Measurements from ENCODE around the gene DELE1. TPM values are rescaled to one million over a fixed set of nuclear protein-coding genes. Genes with fewer than 3 reads are reported as not detected.
"Not testable (repeated sequence)": the region's sequence is repeated elsewhere in the genome, so short reads cannot be mapped to it uniquely, and the experiment has no call there.

The DELE1 gene
- total RNA-seq, 2 donors from 2014 or later: 77.8 to 99.1 TPM

DNA sequence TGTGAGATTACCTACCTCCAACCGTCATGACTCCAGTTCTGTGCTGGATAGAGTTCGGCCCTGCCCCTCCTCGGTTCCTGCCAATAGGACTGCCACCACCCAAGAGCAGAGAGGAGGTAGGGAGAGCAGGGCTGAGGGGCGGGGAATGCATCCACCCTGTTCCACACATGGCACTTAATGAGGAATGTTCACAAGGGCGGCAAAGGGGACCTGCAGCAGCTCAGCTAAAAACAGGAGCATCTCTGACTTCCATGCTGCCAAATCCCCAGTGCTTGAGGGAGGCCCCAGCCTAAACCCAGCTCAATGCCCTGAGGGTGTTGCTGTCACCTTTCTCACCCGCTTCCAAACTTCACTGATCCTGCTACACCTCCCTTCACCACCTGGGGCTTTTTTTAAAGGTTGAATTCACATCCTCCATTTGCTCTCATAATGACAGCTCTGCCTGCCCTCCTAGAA lies 7.8 kb upstream of the DELE1 start:
- DNase-seq (peak; percentile 32 to 42), ATAC-seq (peak; percentile 48)
- intact Hi-C loops (cut with DNase I, micrococcal nuclease): no loop called here

- intact Hi-C loops (cut with DNase I, micrococcal nuclease): no loop called here
- no peak for DNase-seq
- no peak for ATAC-seq
Measured at GRCh38 chr5:141916522-141916921, 7.1 kb upstream of the DELE1 start.

- intact Hi-C loops (cut with DNase I, micrococcal nuclease): no loop called here
- DNase-seq (no peak), ATAC-seq (peak; percentile 70)
Measured at GRCh38 chr5:141917760-141918159, 5.9 kb upstream of the DELE1 start.

GRCh38 chr5:141919218-141920119 lies 4.2 kb upstream of the DELE1 start:
- DNase-seq (peak; percentile 31 to 51), ATAC-seq (peak; percentile 51)
- intact Hi-C loops (cut with DNase I, micrococcal nuclease): no loop called here

DNA sequence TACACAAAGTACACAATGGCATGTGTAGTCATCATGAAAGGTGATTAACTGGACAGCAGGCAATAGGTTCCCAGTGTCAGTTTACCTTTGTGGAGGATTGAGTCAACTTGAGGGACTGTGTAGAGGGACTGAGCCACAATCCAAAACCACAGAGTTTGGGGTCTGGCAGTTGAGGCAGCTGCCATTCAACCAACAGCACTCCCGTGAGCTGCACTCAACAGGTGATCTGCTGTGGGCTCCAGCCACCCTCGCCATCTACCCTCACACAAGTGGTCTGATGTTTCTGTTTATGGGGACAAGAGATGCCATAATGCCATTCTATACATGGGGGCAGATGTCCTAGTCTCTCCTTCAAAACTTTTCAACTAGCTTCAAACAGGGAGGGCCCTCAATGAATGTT lies 2.9 kb upstream of the DELE1 start:
- DNase-seq: no peak
- ATAC-seq: no peak
- intact Hi-C loops (cut with DNase I, micrococcal nuclease): no loop called here

GRCh38 chr5:141922827-141923447 lies 734 bp upstream of the DELE1 start:
- intact Hi-C loops (cut with DNase I, micrococcal nuclease); DNase-seq: not testable (repeated sequence)
- ATAC-seq: peak; percentile 9

- DNase-seq: no peak
- intact Hi-C loops (cut with DNase I, micrococcal nuclease): no loop called here
- no peak for ATAC-seq
Measured at GRCh38 chr5:141926434-141926833, 2.8 kb downstream of the DELE1 start.

DNA sequence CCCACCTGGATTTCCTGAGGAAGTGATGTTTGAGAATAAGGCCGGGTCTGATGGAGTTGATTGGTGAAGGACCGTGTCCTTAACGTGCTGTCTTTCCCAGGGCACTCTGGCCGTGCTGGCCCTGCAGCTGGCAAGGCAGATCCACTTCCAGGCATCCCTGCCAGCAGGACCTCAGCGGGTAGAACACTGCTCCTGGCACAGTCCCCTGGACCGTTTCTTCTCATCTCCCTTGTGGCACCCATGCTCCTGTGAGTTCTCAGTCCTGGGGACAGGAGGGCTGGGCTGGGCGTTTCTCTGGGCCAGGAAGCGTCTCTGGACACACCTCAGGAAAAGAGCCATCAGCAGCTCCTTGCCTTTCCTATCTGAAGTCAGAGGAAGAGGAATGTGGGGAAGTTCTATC lies 4.4 kb downstream of the DELE1 start:
- intact Hi-C loops (cut with DNase I, micrococcal nuclease): no loop called here
- DNase-seq (no peak), ATAC-seq (no peak)

DNA sequence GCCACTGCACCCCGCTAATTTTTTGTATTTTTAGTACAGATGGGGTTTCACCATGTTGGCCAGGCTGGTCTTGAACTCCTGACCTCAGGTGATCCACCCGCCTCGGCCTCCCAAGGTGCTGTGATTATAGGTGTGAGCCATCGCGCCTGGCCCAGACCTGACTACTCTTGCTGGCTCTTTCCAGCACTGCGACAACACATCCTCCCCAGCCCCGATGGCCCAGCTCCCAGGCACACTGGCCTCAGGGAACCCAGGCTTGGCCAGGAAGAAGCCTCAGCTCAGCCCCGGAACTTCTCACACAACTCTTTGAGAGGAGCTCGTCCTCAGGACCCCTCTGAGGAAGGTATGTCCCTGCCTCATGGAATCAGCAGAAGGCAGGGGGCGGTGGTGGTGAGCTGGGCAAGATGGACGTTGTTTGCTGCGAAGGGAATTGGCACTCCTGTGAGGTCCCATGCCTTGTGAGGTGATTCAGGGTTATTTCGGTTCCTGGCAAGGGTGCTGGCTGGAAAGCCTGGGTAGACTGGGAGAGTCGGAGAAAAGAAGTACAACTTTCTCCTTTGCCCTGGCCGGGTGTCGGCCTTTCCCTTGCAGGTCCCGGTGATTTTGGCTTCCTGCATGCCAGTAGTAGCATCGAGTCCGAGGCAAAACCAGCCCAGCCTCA lies 5.9 kb downstream of the DELE1 start:
- intact Hi-C loops (cut with DNase I, micrococcal nuclease): no loop called here
- DNase-seq: no peak
- no peak for ATAC-seq

GRCh38 chr5:141931694-141932093 lies 8.0 kb downstream of the DELE1 start:
- DNase-seq (no peak), ATAC-seq (no peak)
- intact Hi-C loops (cut with DNase I, micrococcal nuclease): no loop called here

DNA sequence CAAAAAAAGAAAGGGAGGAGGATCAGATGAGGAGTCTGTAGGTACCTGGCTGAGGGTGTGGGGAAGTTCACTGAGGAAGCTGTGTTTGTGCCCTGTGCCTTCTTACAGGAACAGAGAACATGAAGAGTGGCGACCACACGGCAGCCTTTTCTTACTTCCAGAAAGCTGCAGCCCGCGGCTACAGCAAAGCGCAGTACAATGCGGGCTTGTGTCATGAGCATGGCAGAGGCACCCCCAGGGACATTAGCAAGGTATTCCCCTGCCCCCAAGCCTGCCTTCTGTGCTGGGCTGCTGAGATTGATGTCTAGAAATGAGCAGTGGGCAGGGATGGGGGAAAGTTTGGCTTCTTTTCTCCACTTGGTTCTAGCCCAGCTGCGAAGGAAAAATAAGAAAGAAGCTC lies 9.5 kb downstream of the DELE1 start:
- intact Hi-C loops (cut with DNase I, micrococcal nuclease): no loop called here
- ATAC-seq (no peak), DNase-seq (no peak)

DNA sequence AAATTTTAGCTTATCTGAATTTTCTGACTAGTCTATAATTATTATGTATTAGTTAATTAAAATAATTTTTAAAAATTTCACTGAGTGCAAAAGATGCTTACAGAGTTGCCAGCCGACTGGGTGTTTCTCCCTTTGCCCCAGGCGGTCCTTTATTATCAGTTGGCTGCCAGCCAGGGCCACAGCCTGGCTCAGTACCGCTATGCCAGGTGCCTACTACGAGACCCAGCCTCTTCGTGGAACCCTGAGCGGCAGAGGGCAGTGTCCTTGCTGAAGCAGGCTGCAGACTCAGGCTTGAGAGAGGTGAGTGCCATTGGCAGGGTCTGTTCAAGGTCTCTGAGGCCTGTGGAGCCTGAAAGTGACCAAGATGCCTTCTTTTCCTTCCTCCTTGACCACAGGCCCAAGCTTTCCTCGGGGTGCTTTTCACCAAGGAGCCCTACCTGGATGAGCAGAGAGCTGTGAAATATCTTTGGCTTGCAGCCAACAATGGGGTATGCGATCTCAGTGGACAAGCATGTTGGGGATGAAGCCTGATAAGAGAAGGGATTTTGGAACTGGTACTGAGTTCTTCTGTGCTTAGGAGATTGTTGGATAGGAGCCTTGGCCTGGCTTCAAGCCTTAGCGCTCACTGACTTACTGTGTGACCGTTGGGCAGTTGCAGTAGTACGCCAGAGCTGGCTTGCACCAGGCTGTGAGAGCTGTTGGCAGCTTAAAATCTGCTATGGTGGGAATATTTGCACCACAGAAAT lies 10.6 kb downstream of the DELE1 start:
- DNase-seq (peak in 1 of 2 donors; percentile 66), ATAC-seq (peak; percentile 84)
- intact Hi-C loops (cut with DNase I, micrococcal nuclease): no loop called here

DNA sequence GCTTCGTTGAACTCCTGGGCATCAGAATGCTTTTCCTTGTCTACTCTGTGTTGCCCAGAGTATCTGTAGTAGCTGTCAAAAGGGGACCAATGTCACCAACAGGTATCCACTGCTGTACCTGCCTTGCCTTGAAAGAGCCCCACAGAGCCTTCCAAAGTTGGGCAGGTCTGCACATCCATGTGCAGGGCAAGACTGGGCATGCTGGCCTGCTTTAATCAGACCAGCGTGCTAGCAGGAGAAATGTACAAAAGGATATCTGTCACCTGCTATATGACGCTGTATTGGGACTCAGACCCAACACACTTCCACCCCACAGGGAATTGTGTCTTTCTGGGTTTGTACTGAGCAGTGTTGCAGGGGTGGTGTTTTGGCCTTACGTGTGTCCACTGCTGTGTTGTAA lies 11.9 kb downstream of the DELE1 start:
- ATAC-seq (no peak), DNase-seq (no peak)

DNA sequence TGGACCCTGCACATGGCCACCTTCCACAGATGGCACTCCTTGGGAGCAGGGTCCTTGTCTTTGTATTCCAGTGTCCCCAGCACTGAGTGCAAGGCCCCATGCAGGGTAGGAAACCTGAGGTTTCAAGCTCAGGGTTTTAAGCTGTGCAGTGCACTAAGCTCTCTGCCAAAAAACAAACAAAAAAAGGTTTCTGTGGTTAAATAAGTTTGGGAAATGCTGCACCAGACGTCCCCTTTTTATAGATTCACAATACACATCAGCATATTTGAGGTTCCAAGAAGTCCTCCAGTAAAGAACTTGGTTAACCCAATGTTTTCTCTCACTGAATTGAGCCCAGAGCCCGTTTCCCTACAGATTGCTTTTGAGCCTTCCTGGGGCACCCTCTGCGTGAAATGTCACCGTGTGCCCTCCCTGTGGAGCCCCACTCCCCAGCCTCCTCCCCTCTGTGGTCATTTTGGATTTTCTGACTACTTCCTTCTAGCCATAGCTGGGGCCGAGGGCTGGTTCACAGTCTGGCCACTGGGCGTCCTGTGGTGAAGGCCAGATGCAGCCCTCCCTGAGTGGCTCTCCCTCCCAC lies 17.1 kb downstream of the DELE1 start:
- intact Hi-C loops (cut with DNase I, micrococcal nuclease): no loop called here
- DNase-seq (no peak), ATAC-seq (peak; percentile 37)

More for the DNA sequence above, 11.9 kb downstream of the DELE1 start:
- intact Hi-C loops (cut with DNase I, micrococcal nuclease): no loop called here

- intact Hi-C loops (cut with DNase I, micrococcal nuclease): no loop called here
- DNase-seq (no peak), ATAC-seq (no peak)
Measured at GRCh38 chr5:141941307-141941706, 17.6 kb downstream of the DELE1 start.

DNA sequence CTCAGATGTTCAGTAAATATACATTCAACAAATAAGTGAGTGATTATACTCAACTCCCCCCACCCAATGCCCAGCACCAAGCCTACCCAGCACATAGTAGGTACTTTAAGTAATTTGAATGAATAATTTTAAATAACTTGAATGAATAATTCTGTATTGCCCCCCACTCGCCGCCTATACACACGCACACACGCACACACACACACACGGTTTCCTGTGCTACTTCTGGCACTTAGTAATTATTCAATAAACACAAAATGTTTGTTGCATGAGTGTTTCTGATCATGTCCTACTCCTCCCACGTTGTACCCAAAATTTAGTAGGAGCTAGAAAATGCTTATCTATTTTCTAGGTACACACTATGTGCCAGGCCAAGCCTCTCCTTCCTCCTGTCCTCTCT lies 18.1 kb downstream of the DELE1 start:
- intact Hi-C loops (cut with DNase I, micrococcal nuclease): no loop called here
- ATAC-seq (no peak), DNase-seq (no peak)

DNA sequence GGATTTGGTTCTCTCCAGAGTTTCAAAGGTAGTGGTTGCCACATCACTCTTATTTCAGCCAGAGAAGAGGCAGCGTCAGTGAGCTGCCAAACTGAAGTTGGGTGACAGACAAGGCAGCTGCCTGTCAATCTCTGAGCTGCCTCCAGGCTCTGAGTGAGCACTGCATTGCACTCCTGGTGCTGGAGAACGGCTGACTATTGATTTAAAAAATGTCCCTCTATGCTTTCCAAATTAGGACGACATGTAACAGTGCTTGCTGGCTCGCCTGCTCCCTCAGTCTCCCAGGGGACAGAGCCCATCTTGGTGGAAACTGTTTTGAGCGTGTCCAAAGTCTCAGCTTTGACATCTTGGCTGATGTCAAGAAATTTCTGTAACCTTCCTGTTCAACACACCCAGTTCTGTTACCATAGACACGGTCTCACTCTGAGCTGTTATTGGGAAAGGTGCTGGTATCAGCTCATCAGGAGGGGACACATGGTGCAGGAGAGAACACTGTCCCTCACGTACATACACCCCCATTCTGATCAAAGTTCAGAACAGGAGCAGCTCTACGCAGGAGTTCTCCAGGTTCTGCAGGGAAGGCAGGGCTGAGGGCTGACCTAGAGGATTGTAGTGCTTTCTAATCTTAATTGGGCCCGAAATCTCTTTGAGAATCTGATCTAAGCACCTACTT lies 18.6 kb downstream of the DELE1 start:
- no peak for ATAC-seq
- intact Hi-C loops (cut with DNase I, micrococcal nuclease): no loop called here
- DNase-seq: no peak

- ATAC-seq: no peak
- no peak for DNase-seq
- intact Hi-C loops (cut with DNase I, micrococcal nuclease): no loop called here
Measured at GRCh38 chr5:141944076-141944475, 20.4 kb downstream of the DELE1 start.

All from left colon (tissue), 2 donors.